C4-2B (cell line): Measurements from ENCODE around the gene SPOCK1.

Experiments used
- H3K27ac ChIP-seq: fragments of 450-650 bp; 2 replicates; pipeline ENCODE4 v1.5.1; 2017
- ZFX ChIP-seq: fragments of 450-650 bp; IDR thresholded peaks from 2 replicates; pipeline ENCODE4 v1.6.1; 2017
- TF ChIP-seq, protein P1 (sequence below): fragments of 450-650 bp; conservative IDR thresholded peaks from 2 replicates; pipeline ENCODE4 v1.5.1; 2017; ENCODE audit warnings: mild to moderate bottlenecking

The SPOCK1 gene

GRCh38 chr5:137275083-137275482 lies 224.0 kb downstream of the SPOCK1 start:
- no peak for TF ChIP-seq ZFX
- TF ChIP-seq, protein P1, sequence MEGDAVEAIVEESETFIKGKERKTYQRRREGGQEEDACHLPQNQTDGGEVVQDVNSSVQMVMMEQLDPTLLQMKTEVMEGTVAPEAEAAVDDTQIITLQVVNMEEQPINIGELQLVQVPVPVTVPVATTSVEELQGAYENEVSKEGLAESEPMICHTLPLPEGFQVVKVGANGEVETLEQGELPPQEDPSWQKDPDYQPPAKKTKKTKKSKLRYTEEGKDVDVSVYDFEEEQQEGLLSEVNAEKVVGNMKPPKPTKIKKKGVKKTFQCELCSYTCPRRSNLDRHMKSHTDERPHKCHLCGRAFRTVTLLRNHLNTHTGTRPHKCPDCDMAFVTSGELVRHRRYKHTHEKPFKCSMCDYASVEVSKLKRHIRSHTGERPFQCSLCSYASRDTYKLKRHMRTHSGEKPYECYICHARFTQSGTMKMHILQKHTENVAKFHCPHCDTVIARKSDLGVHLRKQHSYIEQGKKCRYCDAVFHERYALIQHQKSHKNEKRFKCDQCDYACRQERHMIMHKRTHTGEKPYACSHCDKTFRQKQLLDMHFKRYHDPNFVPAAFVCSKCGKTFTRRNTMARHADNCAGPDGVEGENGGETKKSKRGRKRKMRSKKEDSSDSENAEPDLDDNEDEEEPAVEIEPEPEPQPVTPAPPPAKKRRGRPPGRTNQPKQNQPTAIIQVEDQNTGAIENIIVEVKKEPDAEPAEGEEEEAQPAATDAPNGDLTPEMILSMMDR, result no peak

GRCh38 chr5:137273511-137273910 lies 225.6 kb downstream of the SPOCK1 start:
- TF ChIP-seq ZFX, result no peak
- TF ChIP-seq, protein P1, result no peak
- no peak overlapping the region for H3K27ac ChIP-seq

More at GRCh38 chr5:137275083-137275482, 224.0 kb downstream of the SPOCK1 start:
- no peak overlapping the region for H3K27ac ChIP-seq

- H3K27ac ChIP-seq, result no peak overlapping the region
- TF ChIP-seq ZFX, result no peak
- TF ChIP-seq, protein P1, result no peak
These were observed 226.3 kb downstream of the SPOCK1 start for GRCh38 chr5:137272831-137273230.

- TF ChIP-seq, protein P1, result no peak
- TF ChIP-seq ZFX, result no peak
- H3K27ac ChIP-seq, result no peak overlapping the region
These were observed 229.2 kb downstream of the SPOCK1 start for GRCh38 chr5:137269946-137270345.

DNA sequence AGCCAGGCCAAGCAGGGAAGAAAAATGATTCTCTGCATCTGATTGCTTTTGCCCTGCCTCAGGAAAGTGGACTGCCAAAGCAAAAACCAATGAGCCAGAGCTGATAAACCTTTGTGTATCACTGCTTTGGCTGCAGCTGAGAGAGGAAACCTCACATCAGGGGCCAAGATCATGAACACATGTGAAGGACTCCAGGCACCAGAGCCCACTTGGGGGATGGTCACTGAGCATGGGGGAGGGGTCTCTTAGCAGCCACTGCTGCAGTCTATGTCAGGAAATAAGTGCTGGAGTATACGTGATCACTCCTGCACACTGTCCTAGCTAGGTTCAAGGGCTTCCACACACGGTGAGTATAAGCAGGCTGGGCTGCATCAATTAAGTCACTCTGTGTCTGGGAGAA lies 229.9 kb downstream of the SPOCK1 start:
- TF ChIP-seq, protein P1, result no peak
- no peak for TF ChIP-seq ZFX

DNA sequence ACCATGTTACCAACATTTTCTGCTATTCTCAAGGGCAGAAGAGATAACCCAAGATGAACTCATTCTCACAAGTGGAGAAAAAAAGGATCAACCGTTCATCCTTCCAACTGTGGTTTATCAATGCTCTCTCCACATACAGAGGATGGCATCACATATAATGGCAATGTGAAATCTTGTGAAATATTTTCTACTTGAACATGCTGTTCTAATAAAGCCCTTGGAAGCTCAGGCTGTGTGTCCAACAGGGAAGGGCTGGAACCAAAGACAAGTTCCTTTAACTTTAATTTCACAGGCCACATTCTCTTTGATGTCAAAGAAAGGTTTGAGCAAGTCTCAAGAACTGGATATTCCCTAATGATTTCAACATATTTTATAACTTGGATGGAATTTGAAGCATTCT lies 230.5 kb downstream of the SPOCK1 start:
- no peak for TF ChIP-seq ZFX
- H3K27ac ChIP-seq, result no peak overlapping the region

More for the DNA sequence above, 229.9 kb downstream of the SPOCK1 start:
- no peak overlapping the region for H3K27ac ChIP-seq

DNA sequence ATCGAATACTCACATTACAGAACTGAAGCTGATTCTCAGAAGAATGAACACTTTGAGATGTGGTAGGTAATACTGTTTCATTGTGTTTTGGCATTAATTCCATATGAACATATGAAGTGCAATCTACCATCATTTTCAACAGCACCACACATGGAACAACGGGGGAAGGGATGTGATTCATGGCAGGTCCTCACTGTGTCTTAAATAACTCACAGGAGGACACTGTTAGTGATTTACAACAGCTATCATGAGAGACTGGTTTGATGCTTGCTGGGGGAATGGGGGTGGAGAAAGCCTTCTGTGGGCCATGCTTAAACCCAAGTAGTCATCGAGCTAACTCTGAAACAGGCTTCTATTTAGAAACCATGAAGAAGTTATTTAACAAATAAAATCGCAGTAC lies 232.9 kb downstream of the SPOCK1 start:
- no peak for TF ChIP-seq ZFX
- TF ChIP-seq, protein P1, result no peak

DNA sequence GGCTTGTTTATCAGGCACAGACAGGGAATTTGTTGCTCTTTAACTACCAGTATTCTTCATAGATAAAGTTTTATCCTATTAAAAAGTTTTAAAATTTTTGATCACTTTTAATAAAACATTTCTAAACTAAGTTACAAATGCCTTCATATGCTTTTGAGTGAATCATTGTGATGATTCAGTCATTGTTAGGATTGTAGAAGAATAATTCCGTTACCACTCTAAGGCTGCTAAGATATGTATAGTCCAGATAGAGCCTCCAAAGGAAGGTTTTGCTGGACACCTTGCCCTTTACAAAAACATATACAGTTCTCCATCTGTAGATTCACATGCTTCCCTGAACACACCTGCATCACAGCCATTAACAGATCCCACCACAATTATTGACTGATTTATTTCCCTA lies 233.7 kb downstream of the SPOCK1 start:
- no peak overlapping the region for H3K27ac ChIP-seq
- TF ChIP-seq, protein P1, result no peak
- TF ChIP-seq ZFX, result no peak

More for the DNA sequence above, 232.9 kb downstream of the SPOCK1 start:
- no peak overlapping the region for H3K27ac ChIP-seq
